GM13977 (cell line): Measurements from ENCODE around the gene CUX1.
"Not testable (repeated sequence)": the region's sequence is repeated elsewhere in the genome, so short reads cannot be mapped to it uniquely, and the experiment has no call there.

Experiments used
- DNase-seq: peaks from one replicate; pipeline ENCODE4 v3.0.0; 2012; ENCODE audit warnings: low spot score
- CTCF ChIP-seq: IDR thresholded peaks from 2 replicates; pipeline ENCODE4 v1.5.1; 2012; ENCODE audit warnings: mild to moderate bottlenecking, control low read depth; ENCODE audit not compliant: insufficient read depth; ENCODE audit errors: extremely low read depth, missing control alignments
- in situ Hi-C: fragments of 300-500 bp; cut with MboI; formaldehyde crosslinking; loops from one replicate; pipeline ENCODE4 v1.12.0; 2022; ENCODE audit warnings: low sequenced_read_pairs, low pct_unique_long_range_greater_than_20kb, mixed read lengths, inconsistent platforms; ENCODE audit not compliant: unreplicated experiment

CUX1 gene

GRCh38 chr7:101832685-101833375, 15.4 kb downstream of the CUX1 start:
- no peak for TF ChIP-seq CTCF
- in situ Hi-C loops: no loop called here
- no peak for DNase-seq

GRCh38 chr7:101833799-101834198, 16.4 kb downstream of the CUX1 start:
- TF ChIP-seq CTCF: no peak
- in situ Hi-C loops: no loop called here
- no peak for DNase-seq

- DNase-seq: no peak
- in situ Hi-C loops: no loop called here
- no peak for TF ChIP-seq CTCF
Observed at GRCh38 chr7:101835136-101835535, 17.7 kb downstream of the CUX1 start.

- in situ Hi-C loops: not testable (repeated sequence)
Observed at GRCh38 chr7:101837433-101837832, 20.0 kb downstream of the CUX1 start.

GRCh38 chr7:101838837-101839483, 21.5 kb downstream of the CUX1 start:
- in situ Hi-C loops: no loop called here
- DNase-seq: no peak
- no peak for TF ChIP-seq CTCF

More at GRCh38 chr7:101837433-101837832, 20.0 kb downstream of the CUX1 start:
- DNase-seq: not testable (repeated sequence)

- in situ Hi-C loops: no loop called here
- TF ChIP-seq CTCF: no peak
Observed at GRCh38 chr7:101841328-101841727, 23.9 kb downstream of the CUX1 start.

GRCh38 chr7:101843293-101844271, 26.2 kb downstream of the CUX1 start:
- no peak for TF ChIP-seq CTCF
- in situ Hi-C loops: no loop called here
- no peak for DNase-seq

More at GRCh38 chr7:101841328-101841727, 23.9 kb downstream of the CUX1 start:
- DNase-seq: no peak
